WTC11 (cell line): ENCODE measurements around the gene SPATA46.

Experiments used
- ATF1 ChIP-seq: sonication (generic); formaldehyde crosslinking; IDR thresholded peaks from 2 replicates; pipeline ENCODE4 v1.8.1; 2023; ENCODE audit warnings: mild to moderate bottlenecking, moderate library complexity, missing genetic modification reagents
- CTCF ChIP-seq: fragments of 200-600 bp; IDR thresholded peaks from 2 replicates; pipeline ENCODE4 v1.8.0; 2022; ENCODE audit warnings: antibody characterized with exemption
- ESRRA ChIP-seq: sonication (generic); formaldehyde crosslinking; IDR thresholded peaks from 2 replicates; pipeline ENCODE4 v1.8.1; 2022; ENCODE audit warnings: mild to moderate bottlenecking, missing genetic modification reagents, borderline replicate concordance
- HMGXB4 ChIP-seq: sonication (generic); formaldehyde crosslinking; IDR thresholded peaks from 2 replicates; pipeline ENCODE4 v1.8.1; 2023; ENCODE audit warnings: mild to moderate bottlenecking, moderate library complexity, missing genetic modification reagents
- KAT7 ChIP-seq: sonication (generic); formaldehyde crosslinking; IDR thresholded peaks from 2 replicates; pipeline ENCODE4 v1.8.1; 2023; ENCODE audit warnings: missing genetic modification reagents, mild to moderate bottlenecking, borderline replicate concordance
- MAX ChIP-seq: sonication (generic); formaldehyde crosslinking; IDR thresholded peaks from 2 replicates; pipeline ENCODE4 v1.8.0; 2022; ENCODE audit warnings: mild to moderate bottlenecking, missing genetic modification reagents
- NR3C1 ChIP-seq: sonication (generic); formaldehyde crosslinking; conservative IDR thresholded peaks from 2 replicates; pipeline ENCODE4 v1.8.1; 2023; ENCODE audit warnings: low read depth, mild to moderate bottlenecking, missing genetic modification reagents
- ZBTB43 ChIP-seq: sonication (generic); formaldehyde crosslinking; IDR thresholded peaks from 2 replicates; pipeline ENCODE4 v1.8.1; 2023; ENCODE audit warnings: mild to moderate bottlenecking, missing genetic modification reagents
- ZNF263 ChIP-seq: sonication (generic); formaldehyde crosslinking; IDR thresholded peaks from 2 replicates; pipeline ENCODE4 v1.8.1; 2022; ENCODE audit warnings: low read depth, mild to moderate bottlenecking, moderate library complexity, missing genetic modification reagents
- ZNF512 ChIP-seq: sonication (generic); formaldehyde crosslinking; IDR thresholded peaks from 2 replicates; pipeline ENCODE4 v1.8.1; 2022; ENCODE audit warnings: missing genetic modification reagents, borderline replicate concordance

- no peak for TF ChIP-seq CTCF
- no peak for TF ChIP-seq HMGXB4 (CRISPR knock-in tag)
- TF ChIP-seq ZNF263 (CRISPR knock-in tag), result no peak
- no peak for TF ChIP-seq ESRRA (CRISPR knock-in tag)
- TF ChIP-seq ZBTB43 (CRISPR knock-in tag), result no peak
- no peak for TF ChIP-seq NR3C1 (CRISPR knock-in tag)
- TF ChIP-seq ZNF512, result no peak
- no peak for TF ChIP-seq ATF1 (CRISPR knock-in tag)
- no peak for TF ChIP-seq MAX (CRISPR knock-in tag)
- TF ChIP-seq KAT7 (CRISPR knock-in tag), result no peak
These were observed 13.9 kb upstream of the SPATA46 start for GRCh38 chr1:162390396-162391185.
